ENCODE data around the gene HLF.

- TF ChIP-seq POLR2A (IDR thresholded peaks at IDR 0.05) (no peak), CTCF (IDR thresholded peaks at IDR 0.05) (peak; percentile 28 to 87 (median 82))
Measured at GRCh38 chr17:55348749-55349354, 84.1 kb downstream of the HLF start.

Data from Peyer's patch (tissue), 4 donors.